Skeletal muscle cell (primary cell): Measurements from ENCODE around the gene POLR1E.

ENCODE experiments used
- DNase-seq: peaks from one replicate; pipeline ENCODE4 v3.0.0-alpha.2; 2010; ENCODE audit warnings: low read depth
- H3K4me3 ChIP-seq: 2 replicates; pipeline ENCODE4 v1.5.1; 2011; ENCODE audit warnings: low read depth, mild to moderate bottlenecking, control low read depth, low read length, moderate library complexity

POLR1E gene

DNA sequence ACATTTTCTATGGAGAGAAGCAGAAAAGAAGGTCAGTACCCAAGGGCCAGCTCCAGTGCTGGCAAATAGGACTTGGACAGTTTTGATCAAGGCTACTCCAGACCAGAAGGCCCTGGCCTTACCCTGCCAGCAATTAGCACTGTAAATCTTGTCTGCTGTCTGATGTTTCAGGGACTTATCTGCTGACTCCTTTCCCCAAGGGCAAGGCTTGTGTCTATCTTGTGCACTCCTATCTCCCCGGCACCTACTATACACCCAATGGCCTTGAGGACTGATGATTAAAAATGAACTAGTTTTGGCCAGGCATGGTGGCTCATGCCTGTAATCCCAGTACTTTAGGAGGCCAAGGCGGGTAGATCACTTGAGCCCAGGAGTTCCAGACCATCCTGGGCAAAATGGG lies 37.2 kb downstream of the POLR1E start:
- DNase-seq: no peak
- no peak overlapping the region for H3K4me3 ChIP-seq

DNA sequence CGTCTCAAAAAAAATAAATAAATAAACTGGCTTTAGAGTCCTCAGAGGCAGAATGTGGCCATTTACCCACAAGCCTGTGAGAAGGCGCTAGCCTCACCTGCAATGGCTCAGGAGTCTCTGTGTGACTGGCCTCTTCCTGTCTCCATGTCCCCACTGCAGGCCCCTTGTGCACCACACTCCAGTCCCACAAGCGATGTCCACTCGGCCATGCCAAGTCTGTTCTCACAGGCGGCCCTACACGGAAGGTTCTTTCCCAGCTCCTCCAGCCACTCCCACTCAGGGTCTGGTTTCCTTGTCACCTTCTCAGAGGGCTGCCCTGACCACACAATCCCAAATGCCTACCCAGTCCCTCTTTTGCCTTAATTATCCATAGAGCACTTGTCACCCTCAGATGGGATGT lies 38.2 kb downstream of the POLR1E start:
- H3K4me3 ChIP-seq: no peak overlapping the region
- no peak for DNase-seq

DNA sequence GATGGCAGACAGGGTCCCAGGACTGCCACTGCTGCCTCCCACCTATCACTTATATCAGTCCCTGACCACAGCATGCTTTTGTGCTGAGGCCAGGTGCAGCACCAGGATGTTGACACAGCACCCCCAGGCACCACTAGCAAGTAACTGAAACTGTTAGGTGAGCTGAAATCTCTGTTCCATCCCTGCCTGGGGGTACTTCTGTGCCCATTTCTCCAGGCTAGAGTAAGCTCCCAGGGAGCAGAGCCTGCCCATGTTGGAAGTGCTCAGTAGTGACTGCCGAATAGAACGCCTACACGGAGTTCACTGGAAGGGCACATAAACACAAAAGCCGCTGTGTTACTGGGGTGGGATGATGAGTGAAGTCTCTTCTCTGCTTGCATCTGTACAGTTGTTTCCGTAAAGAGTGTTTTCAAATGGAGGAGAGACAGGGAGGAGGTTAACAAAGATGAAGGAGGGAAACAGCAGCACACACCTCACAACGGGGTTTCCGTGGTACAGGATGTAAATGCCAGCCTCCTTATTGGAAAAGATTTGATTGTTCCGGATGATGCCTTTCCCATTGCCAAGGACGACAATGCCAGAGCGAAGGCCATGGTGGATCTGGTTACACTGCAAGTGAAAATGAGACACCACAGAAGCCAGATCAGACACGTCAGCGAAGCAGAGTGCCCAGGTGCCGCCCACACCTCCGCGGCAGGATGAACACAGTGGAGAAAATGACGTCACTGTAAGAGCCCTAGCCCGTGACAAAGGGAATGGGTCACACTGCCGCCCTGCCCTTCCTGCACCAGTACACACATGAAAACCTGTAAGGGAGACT lies 43.1 kb downstream of the POLR1E start:
- DNase-seq: no peak
- no peak overlapping the region for H3K4me3 ChIP-seq

DNA sequence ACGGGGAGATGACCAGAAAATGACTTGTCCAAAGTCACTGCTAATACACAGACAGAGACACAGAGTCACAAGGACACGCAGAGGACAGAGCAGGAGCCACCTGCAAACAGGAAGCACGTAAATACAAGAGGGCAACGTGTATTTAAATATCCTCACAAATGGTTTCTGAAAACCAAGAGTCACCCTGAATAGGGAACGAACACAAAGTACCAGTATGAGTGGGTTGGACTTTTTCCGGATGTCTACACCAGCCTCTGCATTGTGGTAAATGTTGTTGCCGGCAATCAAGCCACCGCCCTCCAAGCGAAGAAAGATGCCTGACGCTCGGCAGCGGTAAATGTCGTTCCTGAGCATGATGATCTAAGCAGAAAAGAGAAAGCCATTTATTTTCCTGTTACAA lies 46.0 kb downstream of the POLR1E start:
- H3K4me3 ChIP-seq: no peak overlapping the region
- DNase-seq: no peak

DNA sequence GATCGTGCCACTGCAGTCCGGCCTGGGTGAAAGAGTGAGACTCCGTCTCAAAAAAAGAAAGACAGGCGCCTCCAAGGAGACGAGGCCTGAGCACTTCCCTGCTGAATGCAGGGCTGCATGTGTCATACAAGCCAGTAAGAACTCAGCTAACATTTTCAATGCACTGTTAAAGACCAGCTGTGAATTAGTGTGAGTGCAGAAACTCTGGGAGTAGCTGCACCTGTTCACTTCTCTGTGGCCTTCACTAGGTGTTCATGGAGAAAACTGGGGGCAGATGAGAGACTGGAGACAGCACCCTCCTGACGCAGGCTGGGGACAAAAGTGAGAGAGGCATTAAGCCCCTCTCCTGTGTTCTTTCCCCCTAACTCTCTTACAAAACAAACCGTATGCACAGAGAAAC lies 48.7 kb downstream of the POLR1E start:
- DNase-seq: no peak
- H3K4me3 ChIP-seq: no peak overlapping the region

DNA sequence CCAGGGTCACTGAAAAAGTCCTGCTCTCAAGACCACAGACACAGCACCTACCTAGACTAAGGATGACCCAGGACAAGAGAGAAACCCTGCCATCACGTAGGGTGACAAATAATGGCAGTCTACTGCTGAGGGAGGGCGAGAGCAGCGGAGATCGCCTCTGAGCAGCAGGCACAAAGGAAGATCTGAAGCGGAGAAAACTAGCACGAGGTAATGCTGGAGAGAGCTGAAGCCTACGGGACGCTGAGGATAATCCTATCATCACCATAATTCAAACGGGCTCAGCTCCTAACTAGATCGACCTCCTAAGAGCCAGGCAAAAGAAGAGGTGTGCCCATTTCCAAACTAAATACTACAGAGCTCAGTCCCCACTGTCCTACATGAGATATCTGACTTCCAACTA lies 49.2 kb downstream of the POLR1E start:
- H3K4me3 ChIP-seq: no peak overlapping the region
- DNase-seq: no peak

DNA sequence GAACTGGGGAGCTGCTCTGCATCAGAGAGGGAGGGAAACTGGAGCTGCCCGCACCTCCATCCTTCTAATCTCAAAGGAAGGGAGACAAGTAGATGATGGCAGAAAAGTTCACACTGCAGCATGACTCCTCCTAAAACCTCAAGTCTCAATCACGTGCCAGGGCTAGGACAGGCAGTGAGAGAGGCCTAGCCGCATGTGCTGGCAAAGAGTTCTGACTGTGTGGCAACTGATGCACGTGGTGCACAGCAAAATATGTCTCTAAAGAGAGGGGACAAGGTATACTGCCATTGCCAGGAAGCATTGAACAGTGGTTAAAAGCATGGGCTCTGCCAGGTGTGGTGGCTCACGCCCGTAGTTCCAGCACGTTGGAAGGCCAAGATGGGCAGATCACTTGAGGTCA lies 52.4 kb downstream of the POLR1E start:
- H3K4me3 ChIP-seq: no peak overlapping the region
- DNase-seq: no peak

DNA sequence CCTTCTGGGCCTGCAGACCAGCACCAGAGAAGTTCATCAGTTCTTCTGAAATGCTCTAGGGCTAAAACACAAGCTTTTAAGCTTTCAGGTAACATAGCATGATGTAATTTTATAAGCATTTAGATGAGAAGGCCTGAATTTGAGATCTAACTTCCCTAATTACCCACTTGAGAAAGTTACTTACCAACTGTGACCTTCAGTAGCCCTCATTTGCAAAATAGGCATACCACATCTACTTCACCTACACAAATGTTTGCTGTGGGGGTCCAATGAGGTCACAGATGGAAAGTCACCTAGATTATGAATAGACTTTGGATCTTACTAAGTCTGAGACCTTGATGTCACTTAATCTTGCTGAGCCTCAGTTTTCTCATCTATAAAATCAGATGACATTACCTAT lies 53.9 kb downstream of the POLR1E start:
- no peak for DNase-seq
- H3K4me3 ChIP-seq: no peak overlapping the region

DNA sequence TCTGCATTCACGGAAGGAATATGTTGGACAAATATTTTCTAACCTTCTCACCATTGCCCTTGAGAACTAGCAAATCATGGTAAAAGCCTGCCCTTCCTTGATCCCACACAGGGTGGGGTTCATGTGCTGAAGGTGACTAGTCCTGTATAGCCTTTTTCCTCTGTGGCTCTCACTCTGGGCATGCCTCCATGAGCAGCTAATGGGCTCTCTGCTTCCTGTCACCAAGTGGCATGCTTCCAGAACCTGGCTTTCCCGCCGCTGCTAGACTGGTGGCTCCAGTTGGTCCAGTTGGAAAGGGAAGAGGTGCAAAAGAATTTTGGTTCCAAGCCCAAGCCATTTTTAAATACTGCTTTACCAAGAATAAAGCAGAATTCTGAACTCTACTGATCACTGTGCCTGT lies 54.9 kb downstream of the POLR1E start:
- H3K4me3 ChIP-seq: no peak overlapping the region
- DNase-seq: no peak

DNA sequence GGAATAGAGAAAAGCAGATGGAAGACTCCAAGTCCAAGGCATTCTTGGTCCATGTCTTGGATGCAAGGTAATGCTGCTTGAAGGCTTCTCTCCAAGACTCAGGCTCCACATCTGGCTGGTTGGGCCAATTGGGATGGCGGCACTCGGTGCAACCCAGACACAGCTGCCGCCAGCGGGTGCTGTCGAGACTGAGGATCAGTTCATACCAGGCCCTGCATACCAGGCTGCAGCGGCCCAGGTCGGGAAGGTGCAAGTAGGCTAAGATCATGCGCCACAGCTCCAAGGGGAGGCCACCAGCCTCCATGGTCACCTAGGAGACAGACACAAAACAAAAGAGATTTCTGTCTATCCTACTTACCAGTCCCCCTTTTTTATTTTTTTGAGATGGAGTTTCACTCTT lies 55.7 kb downstream of the POLR1E start:
- no peak overlapping the region for H3K4me3 ChIP-seq
- no peak for DNase-seq

DNA sequence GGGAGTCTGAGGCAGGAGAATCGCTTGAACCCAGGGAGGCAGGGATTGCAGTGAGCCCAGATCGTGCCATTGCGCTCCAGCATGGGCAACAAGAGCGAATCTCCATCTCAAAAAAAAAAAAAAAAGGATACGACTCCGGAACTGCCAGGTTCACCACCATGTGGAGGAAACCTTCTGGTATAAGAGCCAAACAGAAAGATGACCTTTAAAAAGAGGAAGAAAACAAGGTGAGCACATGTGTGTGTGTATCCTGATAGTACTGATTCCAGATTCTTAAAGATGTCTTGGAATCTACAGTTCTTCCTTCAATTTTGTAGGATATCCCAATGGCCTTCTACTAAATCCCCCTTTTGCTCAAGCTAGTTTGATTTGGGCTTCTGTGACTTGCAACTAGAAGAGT lies 56.7 kb downstream of the POLR1E start:
- H3K4me3 ChIP-seq: no peak overlapping the region
- no peak for DNase-seq

DNA sequence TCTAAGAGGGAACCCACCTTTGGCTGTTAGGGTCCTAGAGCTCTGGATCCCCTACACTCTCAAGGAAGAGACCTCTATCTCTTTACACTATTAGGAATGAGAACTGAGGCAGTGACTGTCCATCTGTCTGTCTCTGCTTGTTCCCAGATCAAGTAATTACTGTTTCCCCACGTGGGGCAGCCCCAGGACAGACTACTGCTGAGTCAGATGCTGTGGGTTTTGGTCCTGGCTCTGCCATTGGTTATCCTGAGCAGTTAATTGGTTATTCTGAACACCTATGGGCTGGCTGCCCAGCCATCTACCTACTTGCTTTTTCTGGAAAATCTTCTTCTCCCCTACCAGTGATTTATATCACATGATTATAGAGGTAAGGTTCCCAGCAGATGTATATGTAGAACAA lies 57.1 kb downstream of the POLR1E start:
- DNase-seq: no peak

DNA sequence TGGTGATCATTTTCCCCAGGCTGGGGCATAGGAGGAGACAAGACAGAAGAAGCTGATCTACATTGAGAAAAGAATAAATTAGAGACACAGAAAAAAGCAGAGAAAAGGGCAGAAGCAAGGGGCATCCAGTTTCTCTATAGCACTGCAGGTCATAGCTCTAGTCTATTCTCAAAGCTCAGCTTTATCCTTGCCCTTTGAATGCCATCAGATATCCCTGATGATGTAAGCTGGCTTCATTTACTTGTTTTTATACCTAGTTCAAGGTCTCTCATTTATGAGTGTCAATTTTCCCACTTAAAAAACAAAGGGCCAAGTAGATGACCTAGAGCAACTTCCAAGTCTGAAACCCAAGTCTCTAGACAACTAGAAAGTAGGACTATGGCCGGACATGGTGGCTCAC lies 57.7 kb downstream of the POLR1E start:
- no peak overlapping the region for H3K4me3 ChIP-seq
- DNase-seq: no peak

More for the DNA sequence above, 57.1 kb downstream of the POLR1E start:
- H3K4me3 ChIP-seq: no peak overlapping the region

DNA sequence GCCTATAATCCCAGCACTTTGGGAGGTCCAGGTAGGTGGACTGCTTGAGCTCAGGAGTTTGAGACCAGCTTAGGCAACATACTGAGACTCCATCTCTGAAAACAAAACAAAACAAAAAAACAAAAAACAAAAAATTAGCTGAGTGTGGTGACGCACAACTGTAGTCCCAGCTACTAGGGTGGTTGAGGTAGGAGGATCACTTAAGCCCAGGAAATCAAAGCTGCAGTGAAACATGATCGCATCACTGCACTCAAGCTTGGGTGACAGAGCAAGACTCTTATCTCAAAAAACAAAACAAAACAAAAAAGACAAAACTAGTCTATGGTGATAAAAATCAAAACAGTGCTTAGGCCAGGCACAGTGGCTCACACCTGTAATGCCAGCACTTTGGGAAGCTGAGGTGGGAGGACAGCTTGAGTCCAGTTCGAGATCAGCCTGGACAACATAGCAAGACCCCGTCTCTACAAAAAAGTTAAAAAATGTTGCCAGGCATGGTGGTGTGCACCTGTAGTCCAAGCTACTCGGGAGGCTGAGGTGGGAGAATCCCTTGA lies 61.7 kb downstream of the POLR1E start:
- H3K4me3 ChIP-seq: no peak overlapping the region
- DNase-seq: no peak

DNA sequence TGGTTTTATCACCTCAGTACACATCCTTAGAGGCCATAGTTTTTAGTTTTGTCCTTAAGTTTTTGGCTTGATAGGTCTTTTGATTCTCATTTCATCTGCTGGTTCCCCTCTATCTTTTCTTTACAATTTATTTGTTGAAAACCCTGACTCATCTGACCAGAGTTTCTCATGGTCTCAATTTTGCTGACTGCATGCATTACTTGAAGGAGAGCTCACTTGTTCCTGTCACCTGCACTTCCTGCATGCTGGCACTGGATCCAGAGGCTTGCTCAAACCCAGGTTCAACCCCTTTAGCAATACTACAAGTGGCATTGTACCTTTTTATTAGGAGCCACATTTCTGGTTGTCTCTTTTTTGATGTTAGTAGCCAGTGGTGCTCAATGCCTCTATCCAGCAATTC lies 63.8 kb downstream of the POLR1E start:
- no peak for DNase-seq

DNA sequence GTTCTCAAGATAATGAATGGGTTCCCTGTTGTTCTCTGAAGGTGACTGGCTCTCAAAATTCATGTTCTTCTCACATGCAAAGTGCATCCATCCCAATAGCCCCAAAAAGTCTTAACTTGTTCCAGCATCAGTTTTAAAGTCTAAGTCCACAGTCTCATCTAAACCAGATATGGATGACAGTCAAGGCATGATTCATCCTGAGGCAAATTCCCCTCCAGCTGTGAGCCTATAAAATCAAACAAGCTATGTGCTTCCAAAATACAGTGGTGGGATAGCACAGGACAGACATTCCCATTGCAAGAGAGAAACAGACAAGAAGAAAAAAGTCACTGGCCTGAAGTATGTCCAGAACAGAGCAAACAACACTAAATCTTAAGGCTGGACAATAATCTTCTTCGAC lies 65.0 kb downstream of the POLR1E start:
- H3K4me3 ChIP-seq: no peak overlapping the region
- peak; percentile 34 for DNase-seq

More for the DNA sequence above, 63.8 kb downstream of the POLR1E start:
- no peak overlapping the region for H3K4me3 ChIP-seq

DNA sequence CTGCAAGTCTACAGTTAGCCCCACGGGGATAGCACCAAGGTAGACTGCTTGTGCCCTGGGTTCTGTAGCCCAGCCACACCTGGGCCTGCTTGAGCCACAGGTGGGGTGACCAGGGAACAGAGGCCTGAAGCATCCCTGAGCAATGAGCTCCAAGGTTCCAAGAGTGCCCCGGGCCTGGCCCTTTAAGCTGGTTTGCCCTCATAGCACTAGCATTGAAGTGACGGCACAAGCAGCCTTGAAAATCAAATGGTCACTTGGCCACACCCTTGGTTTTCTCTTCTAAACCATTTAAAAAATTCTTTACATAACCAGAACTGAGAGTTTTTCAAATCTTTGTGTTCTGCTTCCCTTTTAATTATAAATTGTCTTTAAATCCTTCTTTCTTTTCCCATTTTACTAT lies 65.7 kb downstream of the POLR1E start:
- no peak overlapping the region for H3K4me3 ChIP-seq
- DNase-seq: no peak

DNA sequence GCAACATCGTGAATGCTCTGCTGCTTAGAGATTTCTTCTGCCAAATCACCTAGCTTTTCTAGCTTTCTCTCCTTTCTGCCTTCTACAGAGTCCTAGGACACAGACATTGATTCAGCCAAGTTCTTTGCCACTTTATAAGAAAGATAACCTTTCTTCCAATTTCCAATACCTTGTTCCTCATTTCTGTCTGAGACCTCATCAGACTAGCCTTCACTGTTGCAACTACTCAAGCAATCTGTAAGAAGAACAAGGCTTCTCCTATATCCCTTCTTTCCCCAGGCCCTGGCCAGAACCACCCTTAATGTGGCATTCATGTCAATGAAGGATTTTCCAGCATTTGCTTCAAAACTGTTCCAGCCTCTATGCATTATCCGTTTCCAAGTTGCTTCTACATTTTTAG lies 66.1 kb downstream of the POLR1E start:
- H3K4me3 ChIP-seq: no peak overlapping the region
- DNase-seq: no peak
